NCI-H2196 (cell line): ENCODE data around the gene ASXL1.
"Not testable (repeated sequence)": the region's sequence is repeated elsewhere in the genome, so short reads cannot be mapped to it uniquely, and the experiment has no call there.

ENCODE experiments used
- DNase-seq: peaks from one replicate; lab custom pipeline; 2025; ENCODE audit not compliant: unreplicated experiment; lab: John Stamatoyannopoulos, UW

ASXL1 gene

DNA sequence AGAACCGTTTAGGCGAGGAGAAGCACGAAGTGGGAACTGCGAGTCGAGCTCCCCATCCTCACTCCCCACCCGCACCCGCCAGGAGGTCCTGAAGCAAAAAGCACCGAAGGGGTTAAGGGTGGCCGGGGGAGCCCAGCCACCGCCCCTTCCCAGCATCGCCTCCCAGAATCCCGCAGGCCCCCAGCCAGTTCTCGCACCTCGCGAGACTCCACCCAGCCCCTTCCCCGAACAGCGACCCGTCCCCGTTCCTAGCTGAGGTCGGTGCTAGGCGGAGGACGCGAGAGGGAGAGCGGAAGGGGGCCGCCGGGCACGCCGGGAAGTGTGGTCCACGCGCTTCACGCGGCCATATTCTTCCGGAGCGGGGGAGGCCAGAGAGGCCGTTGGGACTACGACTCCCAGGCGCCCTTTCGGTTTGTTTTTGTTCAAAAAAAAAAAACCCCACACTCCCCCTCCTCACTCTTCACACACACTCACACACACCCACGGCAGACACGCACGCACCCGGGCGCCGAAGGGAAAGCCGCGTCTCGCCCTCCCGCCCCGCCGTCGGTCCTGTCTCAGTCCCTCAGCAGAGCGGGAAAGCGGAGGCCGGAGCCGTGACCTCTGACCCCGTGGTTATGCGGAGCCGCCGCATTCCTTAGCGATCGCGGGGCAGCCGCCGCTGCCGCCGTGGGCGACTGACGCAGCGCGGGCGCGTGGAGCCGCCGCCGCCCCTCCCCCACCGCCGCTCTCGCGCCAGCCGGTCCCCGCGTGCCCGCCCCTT lies at the start of gene ASXL1:
Gene ASXL1 (plus strand): TSS at position 463 of the 763 bp plus-strand sequence. CDS start 445 bp downstream, outside the sequence.
- peak; percentile 96 for DNase-seq

DNA sequence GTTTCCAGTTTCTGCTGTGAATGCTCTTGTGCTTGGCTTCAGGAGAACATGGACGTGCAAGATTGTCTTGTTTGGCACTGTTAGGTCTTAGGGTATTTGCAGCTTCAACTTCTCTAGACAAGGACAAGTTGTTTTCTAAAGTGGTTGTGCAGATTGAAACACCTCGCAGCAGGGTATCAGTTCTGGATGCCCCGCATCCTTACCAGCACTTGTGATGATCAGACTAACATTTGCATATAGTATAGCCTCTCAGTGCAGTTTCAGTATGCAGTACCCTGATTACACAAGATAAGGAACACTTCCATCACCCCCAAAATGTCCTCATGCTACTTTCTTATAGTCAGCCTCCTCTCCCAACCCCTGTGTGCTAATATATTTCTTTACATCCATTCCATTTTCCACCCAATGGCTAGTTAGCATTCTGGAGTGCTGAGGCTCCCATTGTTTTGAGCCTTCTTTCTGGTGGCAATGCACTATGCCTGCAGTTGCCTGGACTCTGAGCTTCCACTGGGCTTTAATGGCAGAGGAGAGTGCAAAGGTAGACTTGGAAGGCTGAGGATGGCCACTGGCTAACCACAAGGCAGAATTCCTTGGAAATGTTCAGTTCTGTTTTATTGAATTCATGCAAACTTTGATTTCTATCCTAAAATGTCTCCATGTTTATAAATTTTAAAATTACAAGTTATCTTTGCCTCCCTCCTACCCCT lies 45.3 kb upstream of the ASXL1 start:
- DNase-seq, result no peak

DNA sequence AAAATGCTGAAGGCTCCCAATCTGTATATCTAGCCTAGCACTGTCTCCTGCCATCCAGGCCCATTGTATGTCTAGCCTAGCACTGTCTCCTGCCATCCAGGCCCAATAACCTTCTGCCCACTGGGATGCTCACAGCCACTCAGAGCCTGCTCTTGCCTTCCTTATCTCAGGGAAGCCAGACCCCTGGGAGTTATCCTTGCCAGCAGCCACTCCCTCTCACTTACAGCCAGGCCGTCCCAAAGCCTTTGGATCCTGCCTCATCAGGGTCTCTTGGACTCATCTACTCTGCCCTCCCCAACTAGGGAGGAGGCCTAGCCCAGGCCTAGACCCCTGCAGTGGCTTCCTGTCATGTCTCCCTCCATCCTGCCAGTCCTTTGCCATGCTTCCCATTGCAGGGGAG lies 43.4 kb upstream of the ASXL1 start:
- no peak for DNase-seq

DNA sequence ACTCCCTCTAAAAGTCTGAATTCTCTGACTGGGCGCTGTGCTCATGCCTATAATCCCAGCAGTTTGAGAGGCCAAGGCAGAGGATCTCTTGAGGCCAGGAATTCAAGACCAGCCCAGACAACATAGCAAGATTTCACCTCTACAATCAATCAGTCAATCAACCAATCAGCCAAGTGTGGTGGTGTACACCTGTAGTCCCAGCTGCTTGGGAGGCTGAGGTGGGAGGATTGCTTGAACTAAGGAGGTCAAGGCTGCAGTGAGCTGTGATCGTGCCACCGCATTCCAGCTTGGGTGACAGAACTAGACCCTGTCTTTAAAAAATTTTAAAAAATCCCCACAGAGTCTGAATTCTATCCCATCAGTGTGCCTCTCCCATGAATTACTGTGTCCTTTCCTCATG lies 42.7 kb upstream of the ASXL1 start:
- no peak for DNase-seq

DNA sequence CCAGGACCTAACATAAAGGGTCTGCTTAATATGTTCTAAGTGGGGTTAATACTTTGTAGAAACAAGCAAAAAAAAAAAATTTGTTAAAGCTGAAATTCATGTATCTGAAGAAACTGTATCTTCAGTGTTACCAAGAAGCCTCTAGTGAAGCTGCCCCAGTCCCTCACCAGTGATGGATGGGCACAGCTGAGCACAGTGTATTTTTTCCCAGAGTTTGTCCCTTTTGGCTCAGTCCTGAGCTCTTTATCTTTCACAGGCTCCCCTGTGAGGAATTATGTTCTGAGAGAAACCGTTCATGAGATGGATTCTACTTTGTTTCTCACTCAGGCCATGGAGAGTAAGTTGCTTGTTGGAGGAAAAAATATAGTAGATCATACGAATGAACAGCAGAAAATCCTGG lies 42.2 kb upstream of the ASXL1 start:
- no peak for DNase-seq

DNA sequence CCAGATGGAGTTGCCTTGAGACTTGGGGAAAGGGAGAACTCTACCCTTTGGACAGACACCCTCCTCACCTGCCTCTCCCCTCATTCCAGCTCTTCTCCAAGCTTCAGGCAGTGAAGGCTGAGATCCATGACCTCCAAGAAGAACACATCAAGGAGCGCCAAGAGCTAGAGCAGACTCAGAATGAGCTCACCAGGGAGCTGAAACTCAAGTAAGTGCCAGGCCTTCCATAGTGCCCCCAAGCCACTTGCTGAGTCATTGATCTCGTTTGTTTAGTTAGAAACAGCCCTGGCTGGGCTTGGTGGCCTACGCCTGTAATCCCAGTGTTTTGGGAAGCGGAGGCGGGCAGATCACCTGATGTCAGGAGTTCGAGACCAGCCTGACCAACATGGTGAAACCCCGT lies 41.5 kb upstream of the ASXL1 start:
- no peak for DNase-seq

DNA sequence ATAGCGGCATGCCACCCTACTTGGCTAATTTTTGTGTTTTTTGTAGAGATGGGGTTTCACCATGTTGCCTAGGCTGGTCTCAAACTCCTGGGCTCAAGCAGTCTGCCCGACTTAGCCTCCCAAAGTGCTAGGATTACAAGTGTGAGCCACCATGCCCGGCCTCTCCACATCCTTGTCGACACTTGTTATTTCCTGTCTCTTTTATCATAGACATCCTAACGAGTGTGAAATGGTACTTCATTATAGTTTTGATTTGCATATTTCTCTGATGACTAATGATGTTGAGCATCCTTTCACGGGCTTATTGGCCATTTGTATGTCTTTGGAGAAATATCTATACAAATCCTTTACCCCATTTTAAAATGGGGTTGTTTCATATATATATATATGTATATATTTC lies 39.0 kb upstream of the ASXL1 start:
- DNase-seq, result no peak

DNA sequence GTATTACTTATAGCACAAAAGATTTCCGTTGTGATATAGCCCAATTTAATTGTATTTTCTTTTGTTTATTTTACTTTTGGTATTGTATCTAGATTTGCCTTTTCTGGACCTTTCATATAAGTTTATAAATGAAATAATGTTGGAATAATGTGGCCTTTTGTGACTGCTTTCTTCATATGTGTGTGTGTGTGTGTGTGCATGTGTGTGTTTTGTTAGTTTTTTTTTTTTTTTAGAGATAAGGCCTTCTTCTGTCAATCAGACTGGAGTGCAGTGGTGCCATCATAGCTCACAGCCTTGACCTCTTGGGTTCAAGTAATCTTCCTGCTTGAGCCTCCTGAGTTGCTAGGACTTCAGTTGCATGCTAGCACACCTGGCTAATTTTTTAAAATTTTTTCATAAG lies 37.8 kb upstream of the ASXL1 start:
- no peak for DNase-seq

DNA sequence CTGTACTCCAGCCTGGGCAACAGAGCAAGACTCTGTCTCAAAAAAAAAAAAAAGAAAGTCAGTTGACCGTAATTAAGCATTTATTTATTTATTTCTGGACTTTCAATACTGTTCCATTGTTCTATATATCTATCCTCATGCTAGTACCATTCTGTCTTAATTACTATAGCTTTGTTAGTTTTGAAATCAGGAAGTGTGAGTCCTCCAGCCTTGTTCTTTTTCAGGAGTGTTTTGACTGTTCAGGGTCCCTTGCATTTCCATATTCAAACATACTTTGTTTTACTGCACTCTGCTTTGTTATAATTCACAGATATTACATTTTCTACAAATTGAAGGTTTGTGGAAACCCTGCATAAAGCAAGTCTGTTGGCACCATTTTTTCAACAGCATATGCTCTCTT lies 36.7 kb upstream of the ASXL1 start:
- DNase-seq, result no peak

DNA sequence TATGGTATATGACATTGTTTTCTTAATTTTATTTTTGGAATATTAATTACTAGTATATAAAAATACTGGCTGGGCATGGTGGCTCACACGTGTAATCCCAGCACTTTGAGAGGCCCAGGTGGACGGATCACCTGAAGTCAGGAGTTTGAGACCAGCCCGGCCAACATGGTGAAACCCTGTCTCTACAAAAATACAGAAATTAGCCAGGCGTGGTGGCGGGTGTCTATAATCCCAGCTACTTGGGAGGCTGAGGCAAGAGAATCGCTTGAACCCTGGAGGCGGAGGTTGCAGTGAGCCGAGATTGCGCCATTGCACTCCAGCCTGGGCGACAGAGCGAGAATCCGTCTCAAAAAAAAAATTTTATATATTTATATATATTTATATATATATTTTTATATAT lies 35.9 kb upstream of the ASXL1 start:
- not testable (repeated sequence) for DNase-seq

DNA sequence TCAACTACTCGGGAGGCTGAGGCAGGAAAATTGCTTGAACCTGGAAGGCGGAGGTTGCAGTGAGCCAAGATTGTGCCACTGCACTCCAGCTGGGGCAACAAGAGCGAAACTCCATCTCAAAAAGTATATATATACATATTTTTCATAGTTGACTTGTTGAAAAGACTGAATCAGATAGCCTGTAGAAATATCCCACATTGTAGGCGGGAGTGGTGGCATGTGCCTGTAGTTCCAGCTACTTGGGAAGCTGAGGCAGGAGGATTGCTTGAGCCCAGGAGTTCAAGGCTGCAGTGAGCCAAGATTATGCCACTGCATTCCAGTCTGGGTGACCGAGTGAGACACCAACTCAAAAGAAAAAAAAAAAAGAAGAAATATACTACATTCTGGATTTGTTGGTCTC lies 34.4 kb upstream of the ASXL1 start:
- DNase-seq, result not testable (repeated sequence)

DNA sequence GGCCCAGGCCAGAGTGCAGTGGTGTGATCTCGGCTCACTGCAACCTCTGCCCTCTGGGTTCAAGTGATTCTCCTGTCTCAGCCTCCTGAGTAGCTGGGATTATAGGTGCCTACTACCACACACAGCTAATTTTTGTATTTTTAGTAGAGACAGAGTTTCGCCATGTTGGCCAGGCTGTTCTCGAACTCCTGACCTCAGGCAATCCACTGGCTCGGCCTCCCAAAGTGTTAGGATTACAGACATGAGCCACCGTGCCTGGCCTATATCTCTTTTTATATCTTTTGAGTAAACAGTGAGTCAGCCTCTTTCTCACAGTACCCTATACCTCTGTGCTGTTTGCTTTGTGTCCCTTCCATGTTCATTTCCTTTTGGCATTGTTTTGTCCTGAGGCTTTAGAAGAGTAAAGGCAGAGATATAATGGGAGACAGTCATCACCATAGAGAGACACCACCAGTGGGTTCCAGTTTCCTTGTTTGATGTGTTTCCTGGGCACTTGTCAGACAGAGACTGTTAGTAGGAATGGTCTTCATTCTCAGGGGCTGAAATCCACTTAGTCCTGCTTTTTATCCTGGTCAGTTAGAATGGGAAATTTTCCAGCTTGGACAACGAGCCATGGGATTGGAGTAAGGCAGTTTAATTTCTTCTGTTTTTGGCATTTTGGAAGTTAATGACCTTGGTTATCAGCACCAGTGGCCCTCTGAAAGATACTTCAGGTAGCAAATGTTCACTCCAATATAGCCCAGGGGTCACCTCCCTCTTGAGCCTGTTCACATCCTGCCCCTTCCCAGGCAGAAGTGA lies 32.2 kb upstream of the ASXL1 start:
- DNase-seq, result peak; percentile 72

DNA sequence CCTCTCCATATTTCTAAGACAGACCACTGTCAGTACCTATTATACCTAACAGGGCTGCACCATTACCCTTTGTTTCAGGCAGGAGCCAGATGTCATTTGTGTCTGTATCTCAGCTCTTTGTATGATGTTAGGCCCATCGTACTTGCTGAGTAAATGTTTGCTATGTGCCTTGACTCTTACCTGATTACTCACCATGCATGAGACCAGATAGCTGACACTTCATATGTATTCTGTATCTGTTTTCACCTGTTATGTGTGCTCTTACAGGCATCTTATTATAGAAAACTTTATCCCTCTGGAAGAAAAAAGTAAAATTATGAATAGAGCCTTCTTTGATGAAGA lies 31.7 kb upstream of the ASXL1 start:
- DNase-seq, result peak; percentile 40

DNA sequence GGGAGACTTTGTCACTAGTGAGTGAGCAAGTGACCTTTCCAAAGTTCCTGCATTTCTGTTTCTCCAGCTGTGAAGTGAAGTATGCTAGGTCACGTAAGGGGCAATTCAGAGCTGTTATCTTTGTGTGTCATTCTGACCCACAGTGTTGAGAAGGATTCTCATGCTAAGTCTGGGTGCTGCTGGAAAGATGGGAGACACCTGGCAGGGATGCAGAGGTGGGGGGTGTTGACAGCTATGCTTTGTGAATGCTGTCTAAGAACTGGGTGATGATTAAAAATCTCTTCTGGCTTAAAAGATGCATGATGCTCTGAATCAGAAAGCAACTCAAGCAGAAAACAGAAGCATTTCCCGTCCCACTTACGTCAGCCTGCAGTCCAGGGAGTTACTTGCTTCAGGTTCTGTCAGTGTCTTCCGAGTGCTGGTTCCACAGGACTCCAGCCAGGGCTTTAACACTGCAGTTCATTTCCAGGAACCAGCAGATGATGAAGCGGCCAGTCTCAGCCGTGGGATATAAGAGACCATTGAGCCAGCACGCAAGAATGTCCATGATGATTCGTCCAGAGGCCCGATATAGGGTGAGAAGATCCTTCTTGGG lies 30.9 kb upstream of the ASXL1 start:
- DNase-seq, result no peak

DNA sequence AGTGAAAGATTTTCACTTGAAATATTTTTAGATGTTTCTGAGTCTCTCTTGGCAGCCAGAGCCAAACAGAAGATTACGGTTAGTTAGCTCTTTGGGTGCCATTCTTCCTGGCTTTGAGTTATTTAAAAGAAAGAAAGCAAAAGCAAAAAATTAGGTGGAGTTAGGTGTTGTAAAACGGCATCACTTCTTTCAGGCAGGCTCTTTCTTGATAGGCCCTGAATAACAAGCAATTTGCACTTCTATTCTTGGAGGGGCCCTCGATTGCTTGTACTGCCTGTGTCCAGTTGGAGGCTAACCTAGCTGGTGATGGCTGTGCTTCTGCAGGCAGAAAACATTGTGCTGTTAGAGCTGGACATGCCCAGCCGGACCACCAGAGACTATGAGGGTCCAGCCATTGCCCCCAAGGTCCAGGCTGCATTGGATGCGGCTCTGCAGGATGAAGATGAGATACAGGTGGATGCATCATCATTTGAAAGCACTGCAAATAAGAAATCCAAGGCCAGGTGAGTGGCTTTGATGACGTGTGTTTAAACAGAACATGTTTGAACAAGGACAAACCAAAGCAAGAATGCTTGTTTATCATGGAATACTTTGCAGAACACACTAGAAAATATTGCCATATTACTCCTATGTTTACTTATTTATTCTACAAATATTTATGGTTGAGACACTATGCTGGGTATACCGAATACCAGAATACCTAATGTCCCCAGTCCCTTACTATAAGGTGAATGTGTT lies 28.1 kb upstream of the ASXL1 start:
- peak; percentile 27 for DNase-seq

DNA sequence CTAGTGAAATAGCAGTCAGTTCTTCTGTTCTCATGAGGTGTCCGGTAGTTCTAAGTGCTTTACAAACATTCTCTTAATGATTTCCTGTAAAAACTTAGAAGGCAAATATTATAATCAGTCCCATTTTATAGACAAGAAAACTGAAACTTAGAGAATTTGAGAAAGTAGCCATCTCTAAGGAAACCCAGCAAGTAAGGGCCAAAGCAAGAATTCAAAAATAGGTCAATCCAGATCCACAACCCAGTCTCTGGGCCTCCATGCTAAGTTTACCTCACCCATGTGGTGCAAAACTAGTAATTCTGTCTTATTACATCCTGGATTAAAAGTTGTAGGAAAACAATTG lies 27.6 kb upstream of the ASXL1 start:
- no peak for DNase-seq

DNA sequence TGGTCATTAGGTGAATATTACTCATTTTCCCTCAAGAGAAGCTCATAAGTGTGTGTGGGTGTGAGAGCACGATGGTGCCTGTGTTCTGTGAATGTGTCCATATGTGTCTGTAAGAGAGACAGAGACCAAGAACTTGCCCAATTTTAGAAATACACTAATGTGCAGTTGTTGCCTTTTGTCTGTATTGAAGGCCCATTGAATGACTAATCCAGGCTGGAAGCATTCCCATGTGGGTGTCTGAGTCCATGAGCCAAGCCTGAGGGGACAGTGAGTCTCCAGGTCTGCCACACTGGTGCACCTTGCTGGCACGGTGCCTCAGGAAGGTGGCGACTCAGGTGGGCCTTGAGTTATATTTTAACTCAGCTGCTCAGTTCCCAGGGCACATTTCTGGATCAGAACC lies 25.5 kb upstream of the ASXL1 start:
- DNase-seq, result no peak

DNA sequence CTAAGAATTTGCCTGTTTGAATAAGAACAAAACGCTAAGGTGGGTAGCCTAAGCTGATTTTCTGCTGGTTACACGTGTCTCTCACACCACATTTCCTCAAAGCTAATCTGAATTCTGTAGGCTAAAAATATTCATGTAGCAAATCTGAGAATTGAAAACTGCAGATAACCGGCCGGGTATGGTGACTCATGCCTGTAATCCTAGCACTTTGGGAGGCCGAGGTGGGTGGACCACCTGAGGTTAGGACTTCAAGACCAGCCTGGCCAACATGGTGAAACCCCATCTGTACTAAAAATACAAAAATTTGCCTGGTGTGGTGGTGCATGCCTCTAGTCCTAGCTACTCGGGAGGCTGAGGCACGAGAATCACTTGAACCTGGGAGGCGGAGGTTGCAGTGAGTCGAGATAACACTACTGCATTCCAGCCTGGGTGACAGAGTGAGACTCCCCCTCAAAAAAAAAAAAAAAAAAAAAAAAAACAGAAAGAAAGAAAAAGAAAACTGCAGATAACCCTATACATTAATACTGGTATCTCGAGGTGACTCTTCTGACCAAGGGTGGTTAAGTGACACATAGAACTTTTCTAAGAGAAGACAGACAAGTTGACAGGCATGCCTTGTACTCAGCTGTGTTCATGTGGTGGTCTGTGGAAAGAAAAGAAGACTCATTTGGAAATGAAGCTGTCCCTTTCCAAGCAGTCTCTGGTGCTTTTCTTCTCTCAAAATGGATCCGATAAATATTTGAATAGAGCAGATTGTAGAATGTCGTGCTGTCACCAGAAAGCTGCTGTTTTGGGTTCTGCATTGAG lies 24.7 kb upstream of the ASXL1 start:
- DNase-seq, result no peak

DNA sequence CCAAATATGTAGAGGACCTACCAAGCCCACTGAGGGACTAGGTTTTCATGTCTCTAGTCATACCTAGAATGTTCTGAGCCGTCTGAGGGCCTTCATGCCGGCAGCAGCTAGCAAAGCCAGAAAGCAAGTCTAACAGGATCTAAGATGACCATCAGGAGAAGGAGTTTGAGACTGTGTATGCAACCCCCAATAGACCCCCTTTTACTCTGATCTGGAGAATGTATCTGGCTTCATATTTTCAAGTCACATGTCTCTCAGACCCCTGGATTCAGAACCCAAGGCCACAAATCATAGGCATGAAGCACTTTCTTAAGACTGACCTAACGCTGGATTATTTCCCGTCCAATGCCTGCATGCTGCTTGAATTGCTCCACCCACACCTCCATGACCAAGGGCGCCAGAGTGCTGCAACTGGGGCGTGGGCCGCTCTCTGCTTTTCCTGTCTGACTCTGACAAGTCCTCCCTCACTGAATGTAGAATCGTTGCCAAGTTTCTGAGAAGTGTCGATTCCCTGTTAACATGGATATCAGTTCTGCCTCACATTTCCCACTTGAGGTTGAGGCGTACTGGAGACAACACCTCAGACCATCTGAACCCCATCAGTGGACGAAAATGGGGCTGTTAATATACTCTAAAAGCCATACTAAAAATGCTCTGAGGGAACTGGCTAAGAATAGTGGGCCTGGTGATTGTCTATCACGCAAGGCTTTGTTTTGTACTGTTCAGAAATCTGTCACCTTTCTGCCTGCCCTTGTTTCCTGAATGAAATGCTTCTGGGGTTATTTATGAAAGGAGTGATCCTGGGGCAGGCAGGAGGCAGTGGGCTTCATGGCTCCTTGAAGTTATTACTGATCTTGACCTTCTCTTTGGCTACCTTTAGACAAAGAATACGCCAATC lies 23.9 kb upstream of the ASXL1 start:
- no peak for DNase-seq
